Prostate gland (tissue), 2 donors: ENCODE measurements around the gene TMEM214. TPM values are rescaled to one million over a fixed set of nuclear protein-coding genes. Genes with fewer than 3 reads are reported as not detected.

Experiments used
- DNase-seq: peaks from one replicate; pipeline ENCODE4 v3.0.0-alpha.2; 2019; ENCODE audit warnings: low spot score
- H3K27ac ChIP-seq, 2 donors: fragments of 200-600 bp; sonication (generic); 2 replicates each; pipeline ENCODE4 v1.5.1; 2017 to 2019
- H3K27me3 ChIP-seq: fragments of 200-600 bp; sonication (generic); replicated peaks from 2 replicates; pipeline ENCODE4 v1.5.1; 2019; ENCODE audit not compliant: insufficient read depth
- H3K36me3 ChIP-seq, 2 donors: fragments of 200-600 bp; sonication (generic); 1 replicate in 1 of 2; 2 replicates in 1 of 2; pipeline versions ENCODE4 v1.5.1 to v1.8.1; 2017 to 2019
- H3K4me1 ChIP-seq: fragments of 200-600 bp; sonication (generic); replicated peaks from 2 replicates; pipeline ENCODE4 v1.5.1; 2019
- H3K4me3 ChIP-seq, 2 donors: fragments of 200-600 bp; sonication (generic); 2 replicates each; pipeline ENCODE4 v1.5.1; 2017 to 2019
- H3K9me3 ChIP-seq: fragments of 200-600 bp; sonication (generic); 2 replicates; pipeline ENCODE4 v1.5.1; 2017
- CTCF ChIP-seq, 4 experiments: fragments of 200-600 bp in 2 of 4; fragments of 450-650 bp in 2 of 4; sonication (generic) in 2 of 4; IDR thresholded peaks; 1 replicate in 3 of 4; 2 replicates in 1 of 4; pipeline ENCODE4 v1.5.1; 2016 to 2019; ENCODE audit warnings: antibody characterized with exemption in 4 of 4, mild to moderate bottlenecking in 2 of 4, moderate library complexity in 2 of 4
- POLR2A ChIP-seq: fragments of 450-650 bp; IDR thresholded peaks from one replicate; pipeline ENCODE4 v1.6.1; 2016; ENCODE audit warnings: antibody characterized with exemption, mild to moderate bottlenecking
- POLR2AphosphoS5 ChIP-seq: sonication (generic); formaldehyde crosslinking; IDR thresholded peaks from one replicate; pipeline ENCODE4 v1.6.1; 2017; ENCODE audit warnings: antibody characterized with exemption
- WGBS: methylation state at CpG from one replicate; pipeline ENCODE4 v1.1.5; 2018; 5-methylcytosine and 5-hydroxymethylcytosine counted together
- intact Hi-C: fragments of 100-400 bp; cut with DNase I; formaldehyde crosslinking; loops from one replicate; pipeline ENCODE4 v1.14.2; 2022
- total RNA-seq, 2 donors: library from RNA; depleted of rRNA; stranded (reverse); fragments of >200 nt; gene quantifications; one replicate each; pipeline ENCODE4 v1.1.0, GENCODE V29; 2016

TMEM214 gene
- total RNA-seq, 2 donors from 2014 or later: 44.5 to 75.9 TPM

DNA sequence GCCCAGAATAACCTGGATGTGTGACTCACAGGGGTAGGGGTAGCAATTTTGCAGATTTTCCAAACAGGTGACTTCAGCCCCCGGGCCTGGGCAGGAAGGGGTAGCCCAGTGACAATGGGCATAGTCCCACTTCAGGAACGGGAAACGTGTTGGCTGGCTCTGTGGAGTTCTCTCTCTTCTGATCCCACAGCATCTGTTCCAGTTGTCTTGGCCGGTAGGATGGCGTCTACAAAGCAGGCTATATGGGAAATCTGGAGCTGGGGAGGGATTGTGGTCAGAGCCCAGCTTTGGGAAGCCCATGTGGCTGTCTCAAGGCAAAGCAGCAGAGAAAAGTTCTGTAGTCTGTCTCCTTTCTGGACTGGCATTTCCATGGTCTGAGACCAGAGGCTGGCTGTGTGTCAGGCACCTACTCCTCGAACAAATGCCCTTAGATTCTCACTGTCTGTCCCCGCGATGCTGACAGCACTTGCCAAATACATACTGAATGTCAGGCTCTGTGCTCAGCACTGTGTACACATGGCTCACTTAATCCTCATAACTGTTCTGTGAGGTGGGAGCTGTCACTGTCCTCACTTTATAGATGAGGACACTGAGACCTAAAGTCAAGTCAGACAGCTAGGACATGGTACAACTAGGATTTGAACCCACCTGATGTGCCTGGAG lies 17.9 kb upstream of the TMEM214 start:
- no peak for DNase-seq
- 65% methylated on average over 8 of the region's 8 CpGs for WGBS
- intact Hi-C loops: loop anchor here (5.0 kb wide), 1 partner anchor 168 kb away; the partner anchor contains the start of gene DPYSL5

GRCh38 chr2:27016801-27017325 lies 15.9 kb upstream of the TMEM214 start:
- intact Hi-C loops: loop anchor here (2.0 to 5.0 kb wide), 2 partner anchors 56 to 170 kb away; partner anchors contain the start of gene DPYSL5
- 67% methylated on average over 3 of the region's 3 CpGs for WGBS
- no peaks in the 10 kb centered on the region for H3K4me1 ChIP-seq
- H3K4me3 ChIP-seq: no peak overlapping the region
- no peak overlapping the region for H3K27ac ChIP-seq
- peak; percentile 25 for DNase-seq
- TF ChIP-seq POLR2AphosphoS5 (no peak), CTCF (IDR thresholded peaks at IDR 0.05) (peak; percentile 57 to 77 (median 72))
- no peaks in the 10 kb centered on the region for H3K36me3 ChIP-seq
- no peaks in the 10 kb centered on the region for H3K9me3 ChIP-seq
- no peaks in the 10 kb centered on the region for H3K27me3 ChIP-seq

More for the DNA sequence above, 17.9 kb upstream of the TMEM214 start:
- H3K4me3 ChIP-seq: no peak overlapping the region
- no peak for TF ChIP-seq CTCF (IDR thresholded peaks at IDR 0.05)
- TF ChIP-seq POLR2AphosphoS5: no peak
- no peak for TF ChIP-seq POLR2A
- H3K4me1 ChIP-seq: no peaks in the 10 kb centered on the region
- no peaks in the 10 kb centered on the region for H3K9me3 ChIP-seq
- H3K36me3 ChIP-seq: no peaks in the 10 kb centered on the region
- H3K27ac ChIP-seq: no peak overlapping the region
- no peaks in the 10 kb centered on the region for H3K27me3 ChIP-seq

DNA sequence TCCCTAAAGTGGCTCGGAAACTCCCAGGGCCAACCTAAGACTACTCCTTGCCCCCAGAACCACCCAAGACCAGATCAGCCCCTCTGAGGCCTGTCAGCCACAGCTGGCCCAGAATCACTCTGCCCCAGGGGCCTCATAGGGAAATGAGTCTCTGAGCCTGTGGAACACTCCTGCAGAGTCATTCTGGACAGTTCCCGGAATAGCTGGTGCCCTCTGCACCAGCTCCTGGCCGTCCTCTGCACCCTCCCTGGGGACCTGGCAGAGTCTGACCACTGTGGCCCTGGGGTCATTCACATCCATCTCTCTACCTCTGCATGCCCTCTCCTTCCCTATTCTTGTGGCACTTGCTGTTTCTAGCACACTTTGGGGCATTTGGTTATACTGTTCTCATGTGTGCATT lies 14.6 kb upstream of the TMEM214 start:
- Histone ChIP-seq H3K36me3 (peaks cover 0 to 8% of the 10 kb centered on the region in 2 donors), H3K9me3 (no peaks in the 10 kb centered on the region), H3K27ac (no peak overlapping the region), H3K4me1 (no peaks in the 10 kb centered on the region), H3K4me3 (no peak overlapping the region), H3K27me3 (no peaks in the 10 kb centered on the region)
- intact Hi-C loops: loop anchor here (5.0 kb wide), 1 partner anchor 171 kb away; the partner anchor contains the start of gene DPYSL5
- 95% methylated on average over 3 of the region's 3 CpGs for WGBS
- TF ChIP-seq CTCF (IDR thresholded peaks at IDR 0.05) (no peak), POLR2AphosphoS5 (no peak), POLR2A (no peak)
- no peak for DNase-seq

DNA sequence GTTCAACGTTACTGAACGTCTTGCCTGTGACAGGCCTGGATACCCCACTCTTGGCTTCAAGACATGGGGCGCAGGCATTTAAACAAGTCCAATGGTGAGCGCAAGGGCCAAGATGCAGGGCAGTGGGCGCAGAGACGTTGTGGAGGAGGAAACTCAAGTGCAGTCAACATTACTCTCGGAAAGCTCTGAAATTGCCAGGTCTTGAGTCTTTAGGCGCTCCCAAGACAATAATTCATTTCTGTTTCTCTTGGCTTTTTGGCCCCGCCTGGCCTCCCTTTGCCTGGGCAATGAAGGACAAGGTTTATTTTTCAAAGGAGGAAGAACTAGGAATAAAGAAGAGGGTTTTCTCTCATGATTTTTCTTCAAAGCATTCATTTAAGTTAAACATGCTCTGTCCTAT lies 13.3 kb upstream of the TMEM214 start:
- H3K4me1 ChIP-seq: no peaks in the 10 kb centered on the region
- H3K27me3 ChIP-seq: no peaks in the 10 kb centered on the region
- TF ChIP-seq POLR2A (no peak), CTCF (IDR thresholded peaks at IDR 0.05) (no peak)
- DNase-seq: no peak
- intact Hi-C loops: loop anchor here (5.0 kb wide), 1 partner anchor 172 kb away; the partner anchor contains the start of gene DPYSL5
- peaks cover 0 to 8% of the 10 kb centered on the region in 2 donors for H3K36me3 ChIP-seq
- H3K27ac ChIP-seq: no peak overlapping the region
- WGBS: 95% methylated on average over 9 of the region's 9 CpGs
- H3K4me3 ChIP-seq: no peak overlapping the region
- no peaks in the 10 kb centered on the region for H3K9me3 ChIP-seq
